NT2/D1 (cell line): Measurements from ENCODE around the gene PA2G4.
"Not testable (repeated sequence)": the region's sequence is repeated elsewhere in the genome, so short reads cannot be mapped to it uniquely, and the experiment has no call there.

Experiments used
- DNase-seq: peaks from one replicate; pipeline ENCODE4 v3.0.0-alpha.2; 2011; ENCODE audit warnings: low read depth, low spot score
- H3K27me3 ChIP-seq: 2 replicates; pipeline ENCODE4 v1.6.0; 2011; ENCODE audit warnings: mild to moderate bottlenecking; ENCODE audit not compliant: insufficient read length, insufficient read depth
- H3K36me3 ChIP-seq: 2 replicates; pipeline ENCODE4 v1.6.1; 2011; ENCODE audit warnings: mild to moderate bottlenecking, low read length, mixed read lengths; ENCODE audit not compliant: insufficient read depth, insufficient read length
- H3K4me1 ChIP-seq: 2 replicates; pipeline ENCODE4 v1.5.1; 2011; ENCODE audit not compliant: insufficient read depth, insufficient read length
- H3K4me3 ChIP-seq: 2 replicates; pipeline ENCODE4 v1.5.1; 2011; ENCODE audit warnings: low read depth; ENCODE audit not compliant: insufficient read length
- H3K9ac ChIP-seq: 2 replicates; pipeline ENCODE4 v1.6.0; 2011; ENCODE audit warnings: low read depth; ENCODE audit not compliant: insufficient read length
- H3K9me3 ChIP-seq: 2 replicates; pipeline ENCODE4 v1.5.1; 2011; ENCODE audit warnings: mild to moderate bottlenecking, low read length; ENCODE audit not compliant: insufficient read depth
- SUZ12 ChIP-seq: IDR thresholded peaks from 2 replicates; pipeline ENCODE4 v1.6.1; 2011; ENCODE audit not compliant: insufficient read length, insufficient read depth; ENCODE audit errors: extremely low read depth
- YY1 ChIP-seq: IDR thresholded peaks from 2 replicates; pipeline ENCODE4 v1.6.1; 2011; ENCODE audit not compliant: insufficient read length, insufficient read depth
- ZNF274 ChIP-seq: IDR thresholded peaks from 2 replicates; pipeline ENCODE4 v1.6.1; 2011; ENCODE audit warnings: mild to moderate bottlenecking, low read depth, low read length

Gene PA2G4

DNA sequence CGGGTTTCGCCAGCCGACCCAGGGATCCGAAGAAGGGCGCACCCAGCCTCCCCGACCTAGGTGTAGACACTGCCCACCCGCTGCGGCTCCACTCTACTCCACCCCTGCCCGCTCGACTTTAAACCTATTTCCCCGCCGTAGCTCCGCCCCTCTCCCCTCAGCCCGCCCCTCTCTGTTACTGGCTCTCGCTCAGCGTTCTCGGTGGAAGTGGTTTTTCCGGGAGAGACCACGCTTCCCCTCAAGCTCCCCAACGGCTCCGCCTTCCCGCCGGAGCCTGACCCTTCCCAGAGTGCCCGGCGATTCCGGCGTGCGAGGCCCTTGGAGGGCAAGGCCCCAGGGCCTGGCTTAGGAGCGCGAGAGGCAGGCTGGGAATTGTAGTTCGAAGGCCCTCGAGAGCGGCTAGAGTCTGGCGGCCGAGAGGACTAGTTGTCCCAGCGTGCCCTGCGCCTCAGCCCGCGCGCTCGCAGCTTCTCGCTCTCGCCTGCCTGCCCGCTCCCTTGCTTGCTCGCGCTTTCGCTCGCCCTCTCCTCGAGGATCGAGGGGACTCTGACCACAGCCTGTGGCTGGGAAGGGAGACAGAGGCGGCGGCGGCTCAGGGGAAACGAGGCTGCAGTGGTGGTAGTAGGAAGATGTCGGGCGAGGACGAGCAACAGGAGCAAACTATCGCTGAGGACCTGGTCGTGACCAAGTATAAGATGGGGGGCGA lies at the start of gene PA2G4:
PA2G4 (plus strand) TSS at position 451 of the 706 bp plus-strand sequence; CDS start at position 630, 179 bp downstream.
- no peak for TF ChIP-seq YY1
- no peak for TF ChIP-seq SUZ12
- TF ChIP-seq ZNF274: no peak
- Histone ChIP-seq H3K9ac (peak within 1 kb of the TSS; percentile 99), H3K27me3 (no peaks in the 10 kb centered on the region), H3K36me3 (peaks cover 65% of the 10 kb centered on the region), H3K4me3 (peak within 1 kb of the TSS; percentile 98), H3K4me1 (no peaks in the 10 kb centered on the region), H3K9me3 (no peaks in the 10 kb centered on the region)
- DNase-seq: peak; percentile 99

DNA sequence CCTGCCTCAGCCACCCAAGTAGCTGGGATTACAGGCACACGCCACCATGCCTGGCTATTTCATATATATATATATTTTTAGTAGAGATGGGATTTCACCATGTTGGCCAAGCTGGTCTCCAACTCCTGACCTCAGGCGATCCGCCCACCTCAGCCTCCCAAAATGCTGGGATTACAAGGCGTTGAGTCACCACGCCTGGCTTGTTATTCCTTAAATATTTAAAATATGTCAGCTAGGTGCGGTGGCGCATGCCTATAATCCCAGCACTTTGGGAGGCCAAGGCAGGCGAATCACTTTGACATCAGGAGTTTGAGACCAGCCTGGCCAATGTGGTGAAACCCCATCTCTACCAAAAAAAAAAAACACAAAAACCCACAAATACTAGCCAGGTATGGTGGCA lies 44.4 kb upstream of the PA2G4 start:
- DNase-seq: not testable (repeated sequence)

DNA sequence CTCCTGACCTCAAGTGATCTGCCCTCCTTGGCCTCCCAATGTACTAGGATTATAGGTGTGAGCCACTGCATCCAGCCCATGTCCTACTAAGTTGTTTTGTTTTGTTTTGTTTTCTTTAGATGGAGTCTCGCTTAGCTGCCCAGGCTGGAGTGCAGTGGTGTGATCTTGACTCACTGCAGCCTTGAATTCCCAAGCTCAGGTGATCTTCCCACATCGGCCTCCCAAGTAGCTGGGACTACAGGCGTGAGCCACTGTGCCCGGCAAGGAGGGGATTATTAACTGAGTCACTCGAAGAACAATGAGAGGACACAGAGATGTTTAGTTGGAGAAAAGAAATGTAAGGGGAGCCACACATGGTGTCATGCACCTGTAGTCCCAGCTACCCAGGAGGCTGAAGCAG lies 42.4 kb upstream of the PA2G4 start:
- no peak for DNase-seq
- no peak overlapping the region for H3K9ac ChIP-seq

More for the DNA sequence above, 44.4 kb upstream of the PA2G4 start:
- H3K4me3 ChIP-seq, H3K27me3 ChIP-seq, H3K9ac ChIP-seq, H3K4me1 ChIP-seq, H3K36me3 ChIP-seq, H3K9me3 ChIP-seq: not testable (repeated sequence)

DNA sequence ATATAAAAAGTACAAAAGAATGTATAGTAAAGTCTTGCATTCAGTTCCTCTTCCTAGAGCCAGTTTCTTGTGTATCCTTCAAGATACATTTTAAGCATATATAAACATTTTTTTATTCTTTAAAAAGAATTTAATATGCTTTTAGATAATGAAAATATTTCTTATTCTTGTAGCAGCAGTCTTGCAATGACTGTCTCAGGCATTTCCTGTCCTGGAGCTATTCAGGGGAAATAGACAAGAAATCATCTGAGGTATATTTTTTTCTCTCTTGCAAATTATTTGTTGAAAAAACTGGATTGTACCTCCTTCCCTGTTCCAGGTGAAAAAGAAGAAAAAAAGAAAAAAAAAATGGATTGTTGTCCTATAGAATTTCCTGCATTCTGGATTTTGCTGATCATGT lies 41.4 kb upstream of the PA2G4 start:
- Histone ChIP-seq H3K4me3 (no peak overlapping the region), H3K9me3 (no peaks in the 10 kb centered on the region), H3K4me1 (no peaks in the 10 kb centered on the region), H3K27me3 (no peaks in the 10 kb centered on the region), H3K9ac (no peak overlapping the region), H3K36me3 (no peaks in the 10 kb centered on the region)
- no peak for DNase-seq
- TF ChIP-seq ZNF274 (no peak), YY1 (no peak), SUZ12 (no peak)

More for the DNA sequence above, 42.4 kb upstream of the PA2G4 start:
- Histone ChIP-seq H3K4me1 (no peaks in the 10 kb centered on the region), H3K27me3 (no peaks in the 10 kb centered on the region), H3K9me3 (no peaks in the 10 kb centered on the region), H3K36me3 (no peaks in the 10 kb centered on the region), H3K4me3 (no peak overlapping the region)
- no peak for TF ChIP-seq YY1
- no peak for TF ChIP-seq ZNF274
- TF ChIP-seq SUZ12: no peak

DNA sequence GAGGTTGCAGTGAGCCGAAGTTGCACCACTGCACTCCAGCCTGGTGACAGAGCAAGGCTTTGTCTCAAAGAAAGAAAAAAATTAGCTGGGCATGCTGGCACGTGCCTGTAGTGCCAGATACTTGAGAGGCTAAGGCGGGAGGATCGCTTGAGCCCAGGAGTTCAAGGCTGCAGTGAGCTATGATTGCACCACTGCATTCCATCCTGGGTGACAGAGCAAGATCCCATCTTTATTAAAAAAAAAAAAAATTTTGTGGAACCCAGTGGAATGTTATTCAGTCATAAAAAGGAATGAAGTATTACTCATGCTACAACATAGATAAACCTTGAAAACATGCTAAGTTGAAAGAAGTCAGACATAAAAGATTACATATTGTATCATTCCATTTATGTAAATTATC lies 32.7 kb upstream of the PA2G4 start:
- H3K27me3 ChIP-seq: no peaks in the 10 kb centered on the region
- DNase-seq: no peak
- no peaks in the 10 kb centered on the region for H3K36me3 ChIP-seq
- no peak overlapping the region for H3K9ac ChIP-seq
- TF ChIP-seq SUZ12: no peak
- no peak for TF ChIP-seq YY1
- no peak for TF ChIP-seq ZNF274
- H3K9me3 ChIP-seq: peaks cover under 1% of the 10 kb centered on the region; the same call in 1 of the 2 replicates
- H3K4me3 ChIP-seq: no peak overlapping the region
- H3K4me1 ChIP-seq: no peaks in the 10 kb centered on the region

DNA sequence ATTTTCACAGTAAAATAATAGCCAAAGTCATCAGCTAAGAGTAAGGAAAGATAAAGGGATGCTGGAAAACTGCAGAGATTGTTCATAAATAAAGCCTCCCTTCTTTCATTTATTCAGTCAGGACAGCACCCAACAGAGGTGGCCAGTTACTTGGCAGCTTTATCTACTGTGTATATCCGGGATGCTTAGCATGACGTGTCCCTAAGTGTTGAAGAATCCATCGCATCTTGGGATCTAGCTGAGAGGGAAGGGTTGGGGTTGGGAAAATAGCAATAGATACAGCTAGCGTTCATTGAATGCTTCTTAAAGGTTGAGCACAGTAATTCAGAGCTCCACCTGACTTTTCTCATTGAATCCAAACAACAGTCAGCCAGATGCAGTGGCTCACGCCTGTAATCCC lies 30.0 kb upstream of the PA2G4 start:
- no peak overlapping the region for H3K4me3 ChIP-seq
- peaks cover 6% of the 10 kb centered on the region; the same call in 1 of the 2 replicates for H3K9me3 ChIP-seq
- no peaks in the 10 kb centered on the region for H3K36me3 ChIP-seq
- no peaks in the 10 kb centered on the region for H3K4me1 ChIP-seq
- no peaks in the 10 kb centered on the region for H3K27me3 ChIP-seq
- DNase-seq: no peak
- H3K9ac ChIP-seq: no peak overlapping the region
- no peak for TF ChIP-seq YY1
- TF ChIP-seq ZNF274: no peak
- TF ChIP-seq SUZ12: no peak

DNA sequence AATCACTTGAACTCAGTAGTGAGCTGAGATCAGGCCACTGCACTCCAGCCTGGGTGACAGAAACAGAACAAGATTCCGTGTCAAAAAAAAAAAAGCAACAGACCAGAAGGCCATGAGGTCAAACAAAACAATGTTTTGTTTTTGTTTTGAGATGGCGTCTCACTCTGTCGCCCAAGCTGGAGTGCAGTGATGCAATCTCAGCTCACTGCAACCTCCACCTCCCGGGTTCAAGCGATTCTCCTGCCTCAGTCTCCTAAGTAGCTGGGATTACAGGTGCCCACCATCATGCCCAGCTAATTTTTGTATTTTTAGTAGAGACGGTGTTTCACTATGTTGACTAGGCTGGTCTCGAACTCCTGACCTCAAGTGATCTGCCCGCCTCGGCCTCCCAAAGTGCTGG lies 26.4 kb upstream of the PA2G4 start:
- not testable (repeated sequence) for H3K27me3 ChIP-seq, H3K36me3 ChIP-seq, H3K9me3 ChIP-seq, DNase-seq, H3K4me3 ChIP-seq, H3K9ac ChIP-seq
- H3K4me1 ChIP-seq: peaks cover 10% of the 10 kb centered on the region

DNA sequence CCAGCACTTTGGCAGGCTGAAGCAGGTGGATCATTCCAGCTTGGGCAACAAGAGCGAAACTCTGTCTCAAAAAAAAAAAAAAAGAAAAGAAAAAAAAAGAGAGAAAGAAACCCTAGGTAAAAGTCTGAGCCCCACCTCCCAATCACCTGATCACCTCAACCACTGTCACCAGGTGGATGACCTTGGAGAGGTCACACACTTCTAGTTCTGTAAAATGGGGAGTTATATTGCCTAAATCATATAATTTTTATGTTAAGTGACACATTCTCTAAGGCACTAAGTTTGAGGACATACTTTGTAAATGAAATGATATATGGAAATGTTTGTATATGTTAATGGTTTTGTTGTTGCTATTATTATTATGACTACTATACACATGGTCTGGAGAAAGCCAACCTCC lies 25.9 kb upstream of the PA2G4 start:
- TF ChIP-seq ZNF274: no peak
- TF ChIP-seq SUZ12: no peak
- TF ChIP-seq YY1: no peak
- Histone ChIP-seq H3K27me3 (no peaks in the 10 kb centered on the region), H3K9me3 (peaks cover 6% of the 10 kb centered on the region; the same call in 1 of the 2 replicates), H3K36me3 (no peaks in the 10 kb centered on the region), H3K4me1 (peaks cover 10% of the 10 kb centered on the region), H3K4me3 (no peak overlapping the region), H3K9ac (no peak overlapping the region)
- no peak for DNase-seq
